K562 (cell line): Measurements from ENCODE around the gene GFOD2. TPM values are rescaled to one million over a fixed set of nuclear protein-coding genes. Genes with fewer than 3 reads are reported as not detected.

Experiments used
- ATAC-seq: fragments of 200-7000 bp; cut with Tn5 transposase; 3 replicates; pipeline ENCODE4 v1.9.1; 2020; ENCODE audit warnings: moderate library complexity
- BruUV-seq: library from RNA; stranded (reverse); fragments of 400-500 nt; replicated peaks from 2 replicates; lab custom pipeline; 2021; lab: Mats Ljungman, UMichigan
- CTCF ChIA-PET: fragments of 300-600 bp; formaldehyde crosslinking; extraction: SDS; loops from one replicate; lab custom pipeline; 2021; ENCODE audit warnings: low intra/inter-chr PET ratio; lab: Yijun Ruan, JAX
- POLR2A ChIA-PET: fragments of 300-600, 350-650 bp; sonication (Branson Sonifier 250); formaldehyde crosslinking; extraction: SDS; loops from one replicate; lab custom pipeline; 2021; ENCODE audit warnings: antibody characterized with exemption, inconsistent platforms; lab: Yijun Ruan, JAX
- DNase-seq, 4 experiments: peaks; one replicate each; pipeline versions ENCODE4 v3.0.0 to v3.0.0-alpha.2; 2011 to 2018; ENCODE audit warnings: low spot score in 3 of 4, mixed read lengths in 3 of 4; ENCODE audit errors: extremely low read depth in 1 of 4
- FAIRE-seq: peaks from 2 replicates; lab custom pipeline; 2011; peaks lifted over from hg19 to GRCh38; lab: Jason Lieb, UNC
- H2AFZ ChIP-seq: 2 replicates; pipeline ENCODE4 v1.6.0; 2011; ENCODE audit warnings: low read depth, low read length, control low read depth, inconsistent platforms
- H3K27ac ChIP-seq: fragments of 200-600 bp; 3 replicates; pipeline ENCODE4 v1.8.0; 2011; ENCODE audit warnings: low read depth, mild to moderate bottlenecking, control low read depth, inconsistent platforms, low read length, moderate library complexity, mixed read lengths; ENCODE audit errors: extremely low read depth
- H3K27me3 ChIP-seq, 2 experiments: fragments of 300-600 bp in 1 of 2; 2 replicates in 1 of 2; 3 replicates in 1 of 2; pipeline versions ENCODE4 v1.6.0 to v1.8.0; 2011; ENCODE audit warnings: inconsistent platforms in 2 of 2, low read length in 2 of 2, mild to moderate bottlenecking in 1 of 2, mixed read lengths in 1 of 2, moderate library complexity in 1 of 2; ENCODE audit not compliant: control insufficient read depth in 2 of 2, insufficient read depth in 2 of 2
- H3K36me3 ChIP-seq: fragments of 300-600 bp; 3 replicates; pipeline ENCODE4 v1.8.0; 2011; ENCODE audit warnings: mild to moderate bottlenecking, low read length, inconsistent platforms; ENCODE audit not compliant: control insufficient read depth, insufficient read depth
- H3K4me1 ChIP-seq, 2 experiments: fragments of 200-600 bp in 1 of 2; replicated peaks in 1 of 2; 2 replicates in 1 of 2; 3 replicates in 1 of 2; pipeline versions ENCODE4 v1.5.1 to v1.8.0; 2011; ENCODE audit warnings: inconsistent platforms in 2 of 2, low read length in 2 of 2, mild to moderate bottlenecking in 1 of 2, mixed read lengths in 1 of 2, moderate library complexity in 1 of 2; ENCODE audit not compliant: control insufficient read depth in 2 of 2, insufficient read depth in 2 of 2
- H3K4me2 ChIP-seq: 2 replicates; pipeline ENCODE4 v1.6.1; 2011; ENCODE audit warnings: low read length, control low read depth, inconsistent platforms, mixed read lengths; ENCODE audit not compliant: insufficient read depth
- H3K4me3 ChIP-seq: fragments of 200-600 bp; sonication (generic), shearing (Covaris generic); 2 replicates; pipeline ENCODE4 v1.5.1; 2016; ENCODE audit warnings: control low read depth, inconsistent platforms
- H3K79me2 ChIP-seq: fragments of 200-600 bp; 3 replicates; pipeline ENCODE4 v1.8.0; 2011; ENCODE audit warnings: low read length, inconsistent platforms; ENCODE audit not compliant: control insufficient read depth, insufficient read depth
- H3K9ac ChIP-seq, 2 experiments: 2 replicates each; pipeline versions ENCODE4 v1.6.0 to v1.6.1; 2011; ENCODE audit warnings: low read depth in 2 of 2, low read length in 2 of 2, control low read depth in 1 of 2, inconsistent platforms in 1 of 2, mild to moderate bottlenecking in 1 of 2, mixed read lengths in 1 of 2; ENCODE audit not compliant: insufficient read depth in 1 of 2
- H3K9me1 ChIP-seq: one replicate; pipeline ENCODE4 v1.6.0; 2011; ENCODE audit warnings: inconsistent platforms, mild to moderate bottlenecking, low read length, moderate library complexity; ENCODE audit not compliant: control insufficient read depth, insufficient read depth
- H3K9me3 ChIP-seq: replicated peaks from 2 replicates; pipeline ENCODE4 v1.5.1; 2011; ENCODE audit warnings: low read depth, low read length, inconsistent platforms; ENCODE audit not compliant: control insufficient read depth, insufficient read depth
- H4K20me1 ChIP-seq: replicated peaks from 2 replicates; pipeline ENCODE4 v1.6.1; 2011; ENCODE audit warnings: low read length, inconsistent platforms, mixed read lengths; ENCODE audit not compliant: control insufficient read depth, insufficient read depth
- CREB3L1 ChIP-seq: fragments of 450-650 bp; IDR thresholded peaks from 2 replicates; pipeline ENCODE4 v1.6.1; 2014; ENCODE audit warnings: low read depth, mild to moderate bottlenecking, moderate library complexity, borderline replicate concordance
- GABPB1 ChIP-seq: sonication (generic); formaldehyde crosslinking; IDR thresholded peaks from 2 replicates; pipeline ENCODE4 v1.8.0; 2022; ENCODE audit warnings: mild to moderate bottlenecking, missing genetic modification reagents
- GABPB2 ChIP-seq: fragments of 250-450 bp; sonication (Bioruptor Pico); conservative IDR thresholded peaks from 2 replicates; pipeline ENCODE4 v1.5.1; 2021; ENCODE audit warnings: mild to moderate bottlenecking
- MAX ChIP-seq: sonication (generic); formaldehyde crosslinking; IDR thresholded peaks from 2 replicates; pipeline ENCODE4 v1.9.0; 2022; ENCODE audit warnings: mild to moderate bottlenecking, missing genetic modification reagents
- POLR2AphosphoS5 ChIP-seq: IDR thresholded peaks from 2 replicates; pipeline ENCODE4 v1.6.1; 2011; ENCODE audit warnings: mild to moderate bottlenecking, low read depth, low read length, moderate library complexity; ENCODE audit not compliant: control insufficient read depth, insufficient read depth
- RB1 ChIP-seq: fragments of 450-650 bp; IDR thresholded peaks from 2 replicates; pipeline ENCODE4 v1.6.1; 2017; ENCODE audit warnings: low read depth, mild to moderate bottlenecking
- SIN3A ChIP-seq, 2 experiments: fragments of 150-350 bp in 1 of 2; IDR thresholded peaks; 2 replicates each; pipeline ENCODE4 v1.6.1; 2011 to 2016; ENCODE audit warnings: borderline replicate concordance in 2 of 2, low read depth in 2 of 2, low read length in 2 of 2, mild to moderate bottlenecking in 2 of 2, moderate library complexity in 2 of 2; ENCODE audit not compliant: control insufficient read depth in 1 of 2
- STAT5B ChIP-seq: fragments of 250-450 bp; sonication (Bioruptor Pico); IDR thresholded peaks from 2 replicates; pipeline ENCODE4 v1.8.0; 2021; ENCODE audit warnings: mild to moderate bottlenecking, inconsistent platforms
- TOE1 ChIP-seq, 2 experiments: fragments of 450-650 bp in 1 of 2; sonication (generic) in 1 of 2; formaldehyde crosslinking in 1 of 2; IDR thresholded peaks; 2 replicates each; pipeline versions ENCODE4 v1.7.1 to v1.8.0; 2016 to 2022; ENCODE audit warnings: borderline replicate concordance in 2 of 2, mild to moderate bottlenecking in 2 of 2, antibody characterized with exemption in 1 of 2, inconsistent platforms in 1 of 2, low read depth in 1 of 2, missing genetic modification reagents in 1 of 2, moderate library complexity in 1 of 2
- ZC3H11A ChIP-seq: IDR thresholded peaks from 2 replicates; pipeline ENCODE4 v1.6.1; 2012; ENCODE audit warnings: low read depth, low read length, improper control_type of control experiment
- ZNF146 ChIP-seq: IDR thresholded peaks from one replicate; pipeline ENCODE4 v1.6.1; 2018; ENCODE audit warnings: missing compliant biosample characterization; ENCODE audit not compliant: unreplicated experiment
- ZNF655 ChIP-seq: fragments of 250-450 bp; sonication (Bioruptor Pico); IDR thresholded peaks from 2 replicates; pipeline ENCODE4 v1.5.0; 2021
- ZNF695 ChIP-seq: fragments of 450-650 bp; formaldehyde crosslinking; IDR thresholded peaks from 2 replicates; pipeline ENCODE4 v1.4.0; 2020; ENCODE audit warnings: mild to moderate bottlenecking, moderate library complexity
- WGBS: fragments of 100-300 bp; shearing (Covaris generic); methylation state at CpG from one replicate; pipeline ENCODE4 v1.1.6; 2016; ENCODE audit warnings: low coverage, mixed read lengths; ENCODE audit not compliant: insufficient coverage; ENCODE audit errors: missing lambda C conversion rate; 5-methylcytosine and 5-hydroxymethylcytosine counted together
- in situ Hi-C: fragments of 300-500 bp; cut with MboI; formaldehyde crosslinking; loops from 4 replicates; pipeline ENCODE4 v1.15.0; 2018; ENCODE audit warnings: inconsistent platforms, mixed read lengths
- intact Hi-C: fragments of 100-400 bp; cut with micrococcal nuclease; formaldehyde crosslinking; loops from 2 replicates; pipeline ENCODE4 v1.14.2; 2022
- polyA plus RNA-seq, 8 experiments: library from polyadenylated mRNA; depleted of rRNA in 4 of 8; stranded (reverse) in 5 of 8; unstranded in 3 of 8; fragments of >200 nt; fragmentation: Nextera tagmentation in 2 of 8; fragmentation: Illumina TruSeq in 1 of 8; extraction: Ambion mirVana in 2 of 8; extraction: Trizol in 1 of 8; gene quantifications; 2 replicates each; pipeline versions ENCODE4 v1.2.1 to v1.2.3, GENCODE V29; 2011 to 2014; ENCODE audit warnings: inconsistent platforms in 1 of 8, missing spikeins in 1 of 8
- total RNA-seq, 7 experiments: library from RNA; depleted of rRNA in 6 of 7; stranded (reverse); fragments of >200 nt in 6 of 7; fragmentation: Illumina TruSeq in 2 of 7; extraction: Trizol in 2 of 7; gene quantifications; 2 replicates each; pipeline versions ENCODE4 v1.2.1 to v1.2.3, GENCODE V29; 2011 to 2021; ENCODE audit warnings: low replicate concordance in 1 of 7
- TF ChIP-seq, protein P1 (sequence below), 2 experiments: fragments of 150-350 bp in 1 of 2; IDR thresholded peaks; 2 replicates each; pipeline ENCODE4 v1.6.1; 2012 to 2016; ENCODE audit warnings: low read depth in 2 of 2, low read length in 2 of 2, mild to moderate bottlenecking in 1 of 2, moderate library complexity in 1 of 2

Gene GFOD2
- total and polyA plus RNA-seq, 9 of the 15 experiments (the other 6 are each of a cell fraction or from before 2014, with no cell fraction given): 1.9 to 15.8 (median 11.1) TPM

GRCh38 chr16:67730326-67730725 lies 11.2 kb upstream of the GFOD2 start:
- Histone ChIP-seq H3K9me1 (no peaks in the 10 kb centered on the region), H3K4me1 (peaks cover 0 to 14% of the 10 kb centered on the region in 2 experiments; a peak in 1 of 5 replicates), H3K36me3 (peaks cover 67% of the 10 kb centered on the region; the same call in 2 of the 3 replicates), H3K4me2 (no peak overlapping the region), H2AFZ (no peak overlapping the region), H3K27me3 (no peaks in the 10 kb centered on the region), H3K9ac (peak overlapping the region in 1 of 2 experiments; percentile 41; a peak in 1 of 4 replicates), H3K79me2 (no peaks in the 10 kb centered on the region), H4K20me1 (0 out of 2 replicates have a peak, but pooled peaks cover 4% of the 10 kb centered on the region), H3K27ac (no peak overlapping the region), H3K9me3 (no peaks in the 10 kb centered on the region), H3K4me3 (no peak overlapping the region)
- in situ Hi-C loops (no loop called here), intact Hi-C loops (no loop called here)
- BruUV-seq: no TSS peak
- DNase-seq (no peak), FAIRE-seq (no peak), ATAC-seq (no peak)
- POLR2A ChIA-PET: interaction anchor here (1.7 kb wide), 1 partner anchor 11 kb away, joined by 8 read pairs; the partner anchor contains the start of gene GFOD2
- CTCF ChIA-PET: no interaction called here
- WGBS: 93% methylated on average over 5 of the region's 6 CpGs
- no peak for TF ChIP-seq RB1
- TF ChIP-seq GABPB2 (CRISPR knock-in tag): no peak
- no peak for TF ChIP-seq SIN3A (IDR thresholded peaks at IDR 0.05; ENCODE audit: borderline replicate concordance in 2 of 2, control insufficient read depth in 1 of 2, low read depth in 2 of 2, low read length in 2 of 2)
- TF ChIP-seq ZNF695 (CRISPR knock-in tag): no peak
- TF ChIP-seq ZNF655: no peak
- no peak for TF ChIP-seq MAX (CRISPR knock-in tag)
- TF ChIP-seq, protein P1, sequence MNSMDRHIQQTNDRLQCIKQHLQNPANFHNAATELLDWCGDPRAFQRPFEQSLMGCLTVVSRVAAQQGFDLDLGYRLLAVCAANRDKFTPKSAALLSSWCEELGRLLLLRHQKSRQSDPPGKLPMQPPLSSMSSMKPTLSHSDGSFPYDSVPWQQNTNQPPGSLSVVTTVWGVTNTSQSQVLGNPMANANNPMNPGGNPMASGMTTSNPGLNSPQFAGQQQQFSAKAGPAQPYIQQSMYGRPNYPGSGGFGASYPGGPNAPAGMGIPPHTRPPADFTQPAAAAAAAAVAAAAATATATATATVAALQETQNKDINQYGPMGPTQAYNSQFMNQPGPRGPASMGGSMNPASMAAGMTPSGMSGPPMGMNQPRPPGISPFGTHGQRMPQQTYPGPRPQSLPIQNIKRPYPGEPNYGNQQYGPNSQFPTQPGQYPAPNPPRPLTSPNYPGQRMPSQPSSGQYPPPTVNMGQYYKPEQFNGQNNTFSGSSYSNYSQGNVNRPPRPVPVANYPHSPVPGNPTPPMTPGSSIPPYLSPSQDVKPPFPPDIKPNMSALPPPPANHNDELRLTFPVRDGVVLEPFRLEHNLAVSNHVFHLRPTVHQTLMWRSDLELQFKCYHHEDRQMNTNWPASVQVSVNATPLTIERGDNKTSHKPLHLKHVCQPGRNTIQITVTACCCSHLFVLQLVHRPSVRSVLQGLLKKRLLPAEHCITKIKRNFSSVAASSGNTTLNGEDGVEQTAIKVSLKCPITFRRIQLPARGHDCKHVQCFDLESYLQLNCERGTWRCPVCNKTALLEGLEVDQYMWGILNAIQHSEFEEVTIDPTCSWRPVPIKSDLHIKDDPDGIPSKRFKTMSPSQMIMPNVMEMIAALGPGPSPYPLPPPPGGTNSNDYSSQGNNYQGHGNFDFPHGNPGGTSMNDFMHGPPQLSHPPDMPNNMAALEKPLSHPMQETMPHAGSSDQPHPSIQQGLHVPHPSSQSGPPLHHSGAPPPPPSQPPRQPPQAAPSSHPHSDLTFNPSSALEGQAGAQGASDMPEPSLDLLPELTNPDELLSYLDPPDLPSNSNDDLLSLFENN (IDR thresholded peaks at IDR 0.05; ENCODE audit: low read depth in 2 of 2, low read length in 2 of 2): no peak
- no peak for TF ChIP-seq STAT5B (CRISPR knock-in tag)
- TF ChIP-seq CREB3L1: no peak
- no peak for TF ChIP-seq ZC3H11A
- no peak for TF ChIP-seq GABPB1 (CRISPR knock-in tag)
- TF ChIP-seq ZNF146 (CRISPR knock-in tag): no peak
- no peak for TF ChIP-seq TOE1 (IDR thresholded peaks at IDR 0.05; ENCODE audit: borderline replicate concordance)
- no peak for TF ChIP-seq TOE1 (CRISPR knock-in tag; IDR thresholded peaks at IDR 0.05; ENCODE audit: borderline replicate concordance, low read depth)
- TF ChIP-seq POLR2AphosphoS5: no peak
